ENCODE data around the gene WRAP73.

DNA sequence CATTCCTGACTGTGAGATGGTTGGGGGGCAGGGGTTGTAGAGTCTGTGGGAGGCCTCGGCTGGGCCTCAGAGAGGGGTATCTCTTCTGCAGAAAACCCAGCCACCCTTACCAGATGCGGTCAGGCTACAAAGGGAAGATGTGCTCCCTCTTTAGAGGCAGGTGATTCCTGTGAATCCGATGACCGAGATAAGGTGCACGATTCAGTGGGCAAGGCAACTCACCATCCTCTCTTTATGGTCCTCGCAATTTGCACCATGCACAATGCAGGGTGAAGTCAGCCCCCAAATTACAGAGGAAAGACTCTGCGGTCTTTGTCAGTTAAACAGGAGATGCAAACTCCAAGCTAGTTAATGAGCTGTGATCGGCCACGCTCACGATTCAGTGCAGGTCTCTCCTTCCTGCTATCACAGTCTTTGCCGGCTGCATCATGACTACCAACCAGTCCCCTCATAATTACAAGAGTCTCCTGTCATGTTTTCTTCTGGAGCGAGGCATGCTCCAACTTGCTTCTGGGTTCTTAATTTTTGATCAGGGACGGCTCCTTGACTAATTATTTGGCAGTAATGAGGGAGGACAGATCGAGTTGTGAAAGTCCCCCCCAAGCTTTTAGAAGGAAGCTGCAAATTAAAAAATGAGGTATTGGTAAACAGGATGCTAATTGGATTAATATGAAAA is 14.9 kb upstream of the WRAP73 start:
- no peak for TF ChIP-seq POLR2AphosphoS5 (IDR thresholded peaks at IDR 0.05)
- TF ChIP-seq, protein P1, sequence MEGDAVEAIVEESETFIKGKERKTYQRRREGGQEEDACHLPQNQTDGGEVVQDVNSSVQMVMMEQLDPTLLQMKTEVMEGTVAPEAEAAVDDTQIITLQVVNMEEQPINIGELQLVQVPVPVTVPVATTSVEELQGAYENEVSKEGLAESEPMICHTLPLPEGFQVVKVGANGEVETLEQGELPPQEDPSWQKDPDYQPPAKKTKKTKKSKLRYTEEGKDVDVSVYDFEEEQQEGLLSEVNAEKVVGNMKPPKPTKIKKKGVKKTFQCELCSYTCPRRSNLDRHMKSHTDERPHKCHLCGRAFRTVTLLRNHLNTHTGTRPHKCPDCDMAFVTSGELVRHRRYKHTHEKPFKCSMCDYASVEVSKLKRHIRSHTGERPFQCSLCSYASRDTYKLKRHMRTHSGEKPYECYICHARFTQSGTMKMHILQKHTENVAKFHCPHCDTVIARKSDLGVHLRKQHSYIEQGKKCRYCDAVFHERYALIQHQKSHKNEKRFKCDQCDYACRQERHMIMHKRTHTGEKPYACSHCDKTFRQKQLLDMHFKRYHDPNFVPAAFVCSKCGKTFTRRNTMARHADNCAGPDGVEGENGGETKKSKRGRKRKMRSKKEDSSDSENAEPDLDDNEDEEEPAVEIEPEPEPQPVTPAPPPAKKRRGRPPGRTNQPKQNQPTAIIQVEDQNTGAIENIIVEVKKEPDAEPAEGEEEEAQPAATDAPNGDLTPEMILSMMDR (IDR thresholded peaks at IDR 0.05), result no peak

Data from stomach (tissue), 4 donors.